M059J (cell line): Measurements from ENCODE around the gene JDP2. TPM values are rescaled to one million over a fixed set of nuclear protein-coding genes. Genes with fewer than 3 reads are reported as not detected.
A peak's percentile ranks its signal among the peaks of the same experiment; 100 is the strongest.

ENCODE experiments used
- DNase-seq: peaks from one replicate; pipeline ENCODE4 v3.0.0-alpha.2; 2012; ENCODE audit warnings: low read depth
- total RNA-seq: library from RNA; depleted of rRNA; stranded (reverse); fragments of >200 nt; shearing (Covaris generic); gene quantifications from 2 replicates; pipeline ENCODE4 v1.2.3, GENCODE V29; 2014

The JDP2 gene
- total RNA-seq, 1 experiment from 2014 or later = 32.4 TPM

- no peak for DNase-seq
Observed at GRCh38 chr14:75484711-75485429, 57.0 kb downstream of the JDP2 start.

- no peak for DNase-seq
Observed at GRCh38 chr14:75486318-75486717, 58.5 kb downstream of the JDP2 start.

GRCh38 chr14:75487155-75487671 lies 59.4 kb downstream of the JDP2 start:
- peak; percentile 68 for DNase-seq

GRCh38 chr14:75489480-75489837 lies 61.6 kb downstream of the JDP2 start:
- no peak for DNase-seq

- DNase-seq = no peak
Observed at GRCh38 chr14:75491376-75491978, 63.7 kb downstream of the JDP2 start.

GRCh38 chr14:75492832-75493591 lies 65.2 kb downstream of the JDP2 start:
- DNase-seq = no peak

- DNase-seq = no peak
Observed at GRCh38 chr14:75493592-75494087, 65.8 kb downstream of the JDP2 start.

- DNase-seq = peak; percentile 66
Observed at GRCh38 chr14:75494896-75495295, 67.1 kb downstream of the JDP2 start.

- DNase-seq = no peak
Observed at GRCh38 chr14:75495399-75495798, 67.6 kb downstream of the JDP2 start.

GRCh38 chr14:75495882-75496281 lies 68.1 kb downstream of the JDP2 start:
- DNase-seq = no peak

- DNase-seq = no peak
Observed at GRCh38 chr14:75496755-75497154, 68.9 kb downstream of the JDP2 start.

- DNase-seq = no peak
Observed at GRCh38 chr14:75497191-75497590, 69.4 kb downstream of the JDP2 start.

GRCh38 chr14:75497701-75498100 lies 69.9 kb downstream of the JDP2 start:
- no peak for DNase-seq

- no peak for DNase-seq
Observed at GRCh38 chr14:75499084-75499875, 71.5 kb downstream of the JDP2 start.

GRCh38 chr14:75501080-75501479 lies 73.3 kb downstream of the JDP2 start:
- no peak for DNase-seq

GRCh38 chr14:75504411-75504810 lies 76.6 kb downstream of the JDP2 start:
- DNase-seq = no peak

- DNase-seq = no peak
Observed at GRCh38 chr14:75506930-75507329, 79.1 kb downstream of the JDP2 start.

- DNase-seq = no peak
Observed at GRCh38 chr14:75510547-75510946, 82.7 kb downstream of the JDP2 start.

GRCh38 chr14:75511201-75511600 lies 83.4 kb downstream of the JDP2 start:
- no peak for DNase-seq

- DNase-seq = no peak
Observed at GRCh38 chr14:75513911-75514672, 86.3 kb downstream of the JDP2 start.
